Lung (tissue), 12 donors: ENCODE results near the gene NSD1. TPM values are rescaled to one million over a fixed set of nuclear protein-coding genes. Genes with fewer than 3 reads are reported as not detected.

Experiments
- ATAC-seq: fragments of 200-7000 bp; cut with Tn5 transposase; one replicate; pipeline ENCODE4 v1.9.1; 2020; ENCODE audit warnings: moderate number of reproducible peaks; ENCODE audit not compliant: insufficient read depth, low FRiP score
- DNase-seq, 3 donors: peaks; one replicate each; pipeline ENCODE4 v3.0.0-alpha.2; 2013 to 2017
- H3K27ac ChIP-seq, 2 donors: one replicate each; pipeline ENCODE4 v1.5.1; 2013; ENCODE audit warnings: mild to moderate bottlenecking in 2 of 2, moderate library complexity in 2 of 2, control low read depth in 1 of 2, inconsistent platforms in 1 of 2, low read depth in 1 of 2, low read length in 1 of 2
- H3K27me3 ChIP-seq, 3 donors: one replicate each; pipeline ENCODE4 v1.5.1; 2013; ENCODE audit warnings: low read length in 2 of 3; ENCODE audit not compliant: control insufficient read depth in 3 of 3, insufficient read depth in 3 of 3
- H3K36me3 ChIP-seq, 4 donors: one replicate each; pipeline ENCODE4 v1.5.1; 2013; ENCODE audit warnings: low read length in 4 of 4, mild to moderate bottlenecking in 1 of 4, moderate library complexity in 1 of 4; ENCODE audit not compliant: control insufficient read depth in 4 of 4, insufficient read depth in 4 of 4
- H3K4me1 ChIP-seq, 5 donors: one replicate each; pipeline ENCODE4 v1.5.1; 2013; ENCODE audit warnings: low read length in 5 of 5, mild to moderate bottlenecking in 2 of 5, moderate library complexity in 1 of 5; ENCODE audit not compliant: control insufficient read depth in 5 of 5, insufficient read depth in 5 of 5
- H3K4me3 ChIP-seq: one replicate; pipeline ENCODE4 v1.5.1; 2013; ENCODE audit warnings: mild to moderate bottlenecking, control low read depth, moderate library complexity
- H3K9ac ChIP-seq, 2 donors: one replicate each; pipeline ENCODE4 v1.5.1; 2013; ENCODE audit warnings: low read length in 2 of 2, control low read depth in 1 of 2; ENCODE audit not compliant: insufficient read depth in 1 of 2
- H3K9me3 ChIP-seq, 4 donors: one replicate each; pipeline ENCODE4 v1.5.1; 2013; ENCODE audit warnings: low read length in 3 of 4, mild to moderate bottlenecking in 1 of 4, moderate library complexity in 1 of 4; ENCODE audit not compliant: control insufficient read depth in 4 of 4, insufficient read depth in 3 of 4
- CTCF ChIP-seq: IDR thresholded peaks from 2 replicates; pipeline ENCODE4 v1.5.1; 2012; ENCODE audit warnings: mild to moderate bottlenecking; ENCODE audit errors: control extremely low read depth, extremely low read depth
- WGBS, 2 donors: extraction: QIAGEN DNeasy Blood & Tissue Kit; methylation state at CpG; one replicate each; pipeline ENCODE4 v1.1.7; 2013; 5-methylcytosine and 5-hydroxymethylcytosine counted together
- polyA plus RNA-seq, 2 donors: library from polyadenylated mRNA; stranded (reverse); fragments of 200-250 nt; gene quantifications; one replicate each; pipeline ENCODE4 v1.2.1, GENCODE V29; 2013
- total RNA-seq, 2 donors: library from RNA; depleted of rRNA in 1 of 2; stranded (reverse); fragments of >200 nt in 1 of 2; gene quantifications; one replicate each; pipeline ENCODE4 v1.2.1, GENCODE V29; 2014 to 2021
- donor health status: control.
- donor health status: control.
- donor health status: Bipolar disorder and iron deficiency.
- donor health status: healthy.
- donor health status: DM: yes; HTN: yes; CAD: no.

Gene NSD1
- total and polyA plus RNA-seq, 4 donors: 8.0 to 81.7 (median 43.2) TPM

- WGBS, 2 donors: 67 to 77% methylated on average over 24 of the region's 24 CpGs
- no peaks in the 10 kb centered on the region for H3K27me3 ChIP-seq
- peaks cover 0 to 29% (median 9%) of the 10 kb centered on the region in 5 donors for H3K4me1 ChIP-seq
- H3K36me3 ChIP-seq: no peaks in the 10 kb centered on the region
- no peak overlapping the region for H3K4me3 ChIP-seq
- DNase-seq (no peak), ATAC-seq (no peak)
- no peak overlapping the region for H3K27ac ChIP-seq
- H3K9me3 ChIP-seq: no peaks in the 10 kb centered on the region
- no peak overlapping the region for H3K9ac ChIP-seq
- TF ChIP-seq CTCF: no peak
Observed at GRCh38 chr5:177105691-177106476, 27.7 kb upstream of the NSD1 start.

GRCh38 chr5:177107159-177107558, 26.4 kb upstream of the NSD1 start:
- Histone ChIP-seq H3K9me3 (no peaks in the 10 kb centered on the region), H3K9ac (no peak overlapping the region), H3K27me3 (no peaks in the 10 kb centered on the region), H3K36me3 (no peaks in the 10 kb centered on the region), H3K4me1 (peaks cover 0 to 27% (median 9%) of the 10 kb centered on the region in 5 donors), H3K27ac (no peak overlapping the region), H3K4me3 (no peak overlapping the region)
- ATAC-seq: no peak
- DNase-seq: no peak
- no peak for TF ChIP-seq CTCF
- 82 to 88% methylated on average over 4 of the region's 4 CpGs for WGBS, 2 donors

GRCh38 chr5:177109810-177110209, 23.8 kb upstream of the NSD1 start:
- WGBS, 2 donors: 71 to 79% methylated on average over 9 of the region's 9 CpGs
- Histone ChIP-seq H3K9ac (no peak overlapping the region), H3K4me1 (peaks cover 0 to 27% (median 9%) of the 10 kb centered on the region in 5 donors), H3K9me3 (no peaks in the 10 kb centered on the region), H3K4me3 (no peak overlapping the region), H3K27ac (peak overlapping the region in 1 of 2 donors; percentile 20), H3K27me3 (no peaks in the 10 kb centered on the region), H3K36me3 (no peaks in the 10 kb centered on the region)
- TF ChIP-seq CTCF: no peak
- DNase-seq (peak; percentile 51 to 81 (median 66)), ATAC-seq (no peak)
